ENCODE results near the gene DEDD. TPM values are rescaled to one million over a fixed set of nuclear protein-coding genes. Genes with fewer than 3 reads are reported as not detected.
A peak's percentile ranks its signal among the peaks of the same experiment; 100 is the strongest.

Gene DEDD, protein sequence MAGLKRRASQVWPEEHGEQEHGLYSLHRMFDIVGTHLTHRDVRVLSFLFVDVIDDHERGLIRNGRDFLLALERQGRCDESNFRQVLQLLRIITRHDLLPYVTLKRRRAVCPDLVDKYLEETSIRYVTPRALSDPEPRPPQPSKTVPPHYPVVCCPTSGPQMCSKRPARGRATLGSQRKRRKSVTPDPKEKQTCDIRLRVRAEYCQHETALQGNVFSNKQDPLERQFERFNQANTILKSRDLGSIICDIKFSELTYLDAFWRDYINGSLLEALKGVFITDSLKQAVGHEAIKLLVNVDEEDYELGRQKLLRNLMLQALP
- 35.5 and 43.8 TPM in 2 replicates for total RNA-seq

DNA sequence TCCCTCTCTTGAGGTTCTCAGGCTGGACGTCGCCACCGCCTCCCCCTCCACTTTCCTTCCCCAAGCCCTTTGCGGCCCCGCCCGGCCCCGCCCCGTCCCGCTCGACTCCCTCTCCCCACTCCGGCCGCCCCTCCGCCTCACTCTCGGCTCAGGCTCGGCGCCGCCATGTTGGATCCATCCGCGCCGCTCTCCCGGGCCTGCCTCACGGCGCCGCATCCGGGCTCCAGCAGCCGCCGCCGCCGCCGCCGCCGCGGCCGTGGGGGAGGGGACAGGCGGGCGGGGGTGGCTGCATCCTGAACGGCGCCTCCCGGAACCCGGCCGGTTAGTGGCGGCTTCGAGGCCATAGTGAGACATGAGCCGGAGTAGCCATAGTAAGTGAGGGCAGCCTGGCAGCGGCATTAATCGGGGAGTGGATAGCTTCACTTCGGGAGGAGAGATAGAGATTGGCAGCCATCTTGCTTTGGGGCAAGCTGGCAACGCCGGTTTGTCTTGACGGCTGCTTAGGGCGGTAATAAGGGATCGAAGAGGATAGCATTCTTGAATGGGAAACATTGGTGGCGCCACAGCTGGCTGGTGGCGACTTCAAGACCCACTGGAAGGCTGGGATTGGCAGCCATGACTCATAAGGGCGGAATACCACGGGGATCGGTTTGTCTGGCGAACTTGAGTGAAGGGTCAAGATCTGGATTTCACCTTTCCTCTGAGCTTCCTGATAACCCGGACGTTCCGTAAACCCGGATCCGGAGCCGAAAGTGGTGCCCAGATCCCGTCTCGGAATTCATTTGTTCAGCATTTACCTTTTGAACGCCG, at the start of gene DEDD:
Gene DEDD (minus strand): TSS at position 258 of the 810 bp plus-strand sequence. CDS start 8,205 bp downstream, outside the sequence.
- peak; percentile 87 for DNase-seq (ENCODE audit: extremely low read depth, low read depth, low spot score)

DNA sequence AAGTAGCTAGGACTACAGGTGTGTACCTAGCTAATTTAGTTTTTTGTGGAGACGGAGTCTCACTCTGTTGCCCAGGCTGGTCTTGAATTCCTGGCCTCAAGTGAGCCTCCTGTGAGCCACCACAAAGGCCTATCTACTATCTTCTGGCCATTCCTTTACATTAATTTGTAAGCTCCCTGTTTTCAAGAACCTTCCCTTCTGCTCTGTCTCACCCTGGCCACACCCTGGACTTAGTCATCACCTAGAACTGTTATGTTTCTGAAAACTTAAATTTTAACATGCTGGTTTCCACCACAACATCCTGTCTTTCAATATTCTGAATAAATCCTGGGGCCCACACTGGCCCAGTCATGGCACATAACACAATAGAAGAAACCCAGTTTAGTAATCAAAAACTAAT, 49.7 kb upstream of the DEDD start:
- no peak for DNase-seq (ENCODE audit: extremely low read depth, low read depth, low spot score)

DNA sequence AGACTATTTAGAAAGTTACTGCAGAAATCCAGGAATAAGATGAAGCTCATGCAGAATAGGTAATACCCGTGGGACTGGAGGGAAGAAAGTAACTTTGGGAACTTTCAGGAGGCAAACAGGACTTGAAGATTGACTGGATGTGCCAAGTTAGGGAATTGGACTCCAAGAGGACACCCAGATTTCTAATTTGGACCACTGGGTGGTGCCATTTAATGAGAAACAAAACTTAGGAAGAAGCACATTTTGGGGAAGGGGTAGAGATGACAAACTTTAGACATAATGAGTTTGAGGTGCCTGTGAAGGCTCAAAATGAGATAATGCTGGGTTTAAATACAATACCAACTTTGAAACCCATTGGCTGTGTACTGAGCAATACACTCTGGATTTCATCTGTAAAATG, 48.2 kb upstream of the DEDD start:
- DNase-seq (ENCODE audit: extremely low read depth, low read depth, low spot score): no peak

DNA sequence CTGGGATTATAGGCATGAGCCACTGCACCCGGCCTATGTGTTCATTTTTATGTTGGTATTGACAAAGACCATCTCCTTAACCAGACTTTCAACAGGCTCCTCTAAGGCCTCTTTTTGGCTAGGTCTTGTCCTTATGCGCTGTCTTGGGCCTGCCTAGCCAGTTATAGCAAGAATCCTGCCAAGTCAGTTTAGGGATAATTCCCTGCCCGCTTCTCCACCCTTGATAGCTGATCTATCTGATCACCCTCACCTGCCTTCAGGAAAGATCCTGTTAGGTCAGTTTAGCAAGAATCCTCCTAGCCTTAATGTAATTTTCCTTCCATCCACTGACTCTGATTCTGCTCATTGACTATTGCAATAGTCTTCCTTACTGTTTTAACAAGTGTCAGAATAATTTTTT, 47.2 kb upstream of the DEDD start:
- DNase-seq (ENCODE audit: extremely low read depth, low read depth, low spot score): no peak

DNA sequence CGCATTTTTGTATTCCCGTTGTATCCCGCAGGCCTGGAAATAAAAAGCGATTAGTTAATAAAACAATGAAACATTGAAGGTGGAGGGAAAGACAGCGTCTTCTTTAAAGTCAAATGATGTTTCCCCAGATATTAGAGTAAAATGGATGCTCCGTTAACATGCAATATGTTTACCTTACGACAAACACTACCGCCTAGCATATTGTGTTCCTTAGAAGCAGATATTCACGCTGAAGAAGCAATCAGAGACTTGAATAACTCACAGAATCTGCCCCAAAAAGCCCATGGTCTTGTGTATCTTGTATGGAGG, 45.4 kb upstream of the DEDD start:
- no peak for DNase-seq (ENCODE audit: extremely low read depth, low read depth, low spot score)

DNA sequence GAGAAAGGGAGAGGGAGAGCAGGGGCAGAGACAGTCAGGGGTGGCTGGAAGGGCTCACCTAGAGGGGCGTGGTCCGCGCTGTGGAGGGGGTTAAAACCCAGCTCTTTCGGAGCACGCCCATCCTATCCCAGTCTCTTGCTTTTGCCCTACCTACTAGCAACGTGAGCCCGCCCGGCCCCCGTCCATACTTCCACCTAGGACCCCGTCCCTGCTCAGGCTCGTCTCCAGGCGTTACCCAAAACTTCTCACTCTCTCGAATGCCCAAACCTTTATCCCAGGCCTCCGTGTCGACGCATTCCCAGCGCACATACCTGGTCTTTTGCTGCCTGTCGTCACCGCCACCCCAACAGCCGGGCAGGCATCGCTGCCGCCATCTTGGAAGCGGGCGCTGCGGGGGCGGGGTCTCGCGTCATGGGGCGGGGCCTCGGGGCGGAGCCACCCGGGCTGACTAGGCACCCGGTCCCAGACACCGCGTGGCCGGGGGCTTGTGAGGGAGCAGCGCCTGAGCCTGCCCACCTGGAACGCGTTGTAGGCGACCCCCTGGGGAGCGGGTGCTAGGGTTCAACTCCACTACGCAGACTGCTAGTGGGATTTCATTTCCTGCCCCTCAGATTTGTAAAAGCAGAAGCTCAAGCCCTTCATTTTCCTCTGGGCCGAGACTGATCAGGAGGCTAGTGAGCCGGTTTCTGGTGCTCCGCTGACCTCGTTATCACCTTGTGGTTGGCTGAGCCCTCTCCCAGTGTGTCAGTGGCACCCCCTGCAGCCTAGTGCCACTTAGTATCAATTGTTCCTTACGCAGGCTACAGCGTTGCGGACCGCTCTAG, 44.9 kb upstream of the DEDD start, which contains the start of gene B4GALT3:
Gene B4GALT3 (minus strand): TSS at position 396 of the 824 bp plus-strand sequence. CDS start 1,447 bp downstream, outside the sequence.
- no peak for DNase-seq (ENCODE audit: extremely low read depth, low read depth, low spot score)

DNA sequence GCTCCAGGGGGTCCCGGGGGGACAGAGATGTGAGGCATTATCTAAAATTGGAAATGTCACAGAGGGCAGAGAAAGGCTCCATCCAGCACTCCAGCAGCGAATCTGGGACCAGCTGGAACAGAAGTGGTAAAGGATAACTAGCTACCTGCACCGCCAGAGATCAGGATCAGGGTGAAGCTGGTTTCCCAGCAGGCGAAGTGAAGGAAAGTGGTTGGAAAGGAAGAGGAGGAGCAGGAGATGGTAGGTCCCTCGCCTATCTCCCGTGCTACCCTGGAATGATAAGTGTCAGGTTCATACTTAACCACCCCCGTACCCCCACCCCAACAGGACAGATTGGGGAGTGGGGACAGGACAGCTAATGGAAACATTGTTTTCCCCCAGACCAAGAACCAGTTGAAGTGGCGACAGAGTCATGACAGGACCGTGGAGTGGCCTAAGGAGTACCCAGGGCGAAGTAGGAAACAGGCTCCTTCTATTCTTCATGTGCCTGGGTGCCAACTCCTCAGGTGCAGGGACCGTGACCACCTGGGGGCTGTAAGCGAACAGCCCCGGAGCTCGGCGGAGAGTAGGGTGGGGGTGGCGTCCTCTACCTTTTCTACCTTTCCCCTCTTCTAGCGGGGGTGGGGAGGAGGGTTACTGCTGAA, 44.1 kb upstream of the DEDD start:
- DNase-seq (ENCODE audit: extremely low read depth, low read depth, low spot score): no peak

DNA sequence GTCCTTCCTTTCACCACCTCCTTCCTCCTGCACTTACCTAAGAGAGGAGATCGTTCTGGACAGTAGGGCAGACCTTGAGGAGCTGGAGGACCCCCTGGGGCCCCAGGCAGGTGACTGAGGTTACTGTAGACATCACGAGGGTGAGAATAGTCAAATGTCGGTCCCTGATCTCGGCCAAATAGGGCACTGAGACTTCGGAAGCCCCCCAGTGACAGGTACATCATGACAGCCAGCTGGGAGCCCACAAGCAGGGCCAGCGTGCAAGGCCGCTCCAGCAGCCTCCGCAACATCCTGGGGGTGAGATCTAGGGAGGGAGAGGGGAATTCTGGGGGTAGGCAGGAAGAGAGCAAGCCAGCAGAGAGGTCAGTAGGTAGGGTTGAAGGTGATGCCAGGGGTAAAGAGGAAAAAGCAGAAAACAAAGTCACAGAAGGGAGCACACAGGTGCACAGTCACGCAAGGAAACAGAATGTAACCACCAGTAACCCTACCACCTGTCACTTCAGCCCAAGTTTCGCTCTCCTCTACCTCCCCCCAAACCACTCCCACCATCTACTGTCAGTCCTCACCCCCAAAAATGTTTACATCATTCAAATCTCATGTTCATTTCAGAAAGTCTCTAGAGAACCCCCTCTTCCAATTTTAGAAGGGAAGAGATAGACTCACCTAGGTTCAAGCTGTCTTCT, 43.4 kb upstream of the DEDD start:
- no peak for DNase-seq (ENCODE audit: extremely low read depth, low read depth, low spot score)

DNA sequence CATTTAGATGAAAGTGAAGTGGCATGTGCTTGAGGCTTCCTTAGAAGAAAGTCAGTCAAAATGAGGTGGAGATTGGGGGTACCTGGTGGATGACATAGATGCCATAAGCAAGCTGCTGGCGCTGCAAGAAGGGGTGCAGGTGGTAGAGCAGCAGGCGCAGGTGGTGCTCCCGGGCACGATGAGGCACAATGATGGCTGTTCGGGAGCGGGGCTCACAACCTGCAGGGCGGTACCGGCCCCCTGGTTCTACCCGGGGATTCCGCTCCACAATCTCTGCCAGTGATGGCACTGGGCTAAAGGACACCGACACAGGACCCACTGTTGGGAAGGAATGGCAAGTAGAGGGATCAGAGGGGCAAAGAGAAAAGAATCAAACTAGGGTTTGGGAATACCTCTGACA, 42.4 kb upstream of the DEDD start:
- DNase-seq (ENCODE audit: extremely low read depth, low read depth, low spot score): no peak

DNA sequence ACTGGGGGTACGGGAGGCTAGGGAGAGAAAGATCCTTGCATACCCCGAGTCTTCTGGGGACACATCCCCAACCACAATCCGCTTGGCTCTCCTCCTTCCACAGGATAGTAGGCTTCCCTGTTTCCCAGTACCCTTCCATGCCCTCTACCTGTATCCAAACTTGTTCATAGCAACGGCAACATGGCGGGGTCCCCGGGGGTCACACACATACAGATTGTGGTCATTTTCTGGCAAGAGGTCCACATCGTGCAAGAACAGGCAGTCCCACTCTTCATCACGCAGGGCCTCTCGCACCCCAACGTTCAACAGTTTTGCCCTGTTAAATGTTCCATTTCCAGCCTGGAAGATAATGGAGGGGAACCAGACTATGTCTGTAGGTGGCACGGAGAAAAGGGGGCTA, 41.2 kb upstream of the DEDD start:
- DNase-seq (ENCODE audit: extremely low read depth, low read depth, low spot score): no peak

DNA sequence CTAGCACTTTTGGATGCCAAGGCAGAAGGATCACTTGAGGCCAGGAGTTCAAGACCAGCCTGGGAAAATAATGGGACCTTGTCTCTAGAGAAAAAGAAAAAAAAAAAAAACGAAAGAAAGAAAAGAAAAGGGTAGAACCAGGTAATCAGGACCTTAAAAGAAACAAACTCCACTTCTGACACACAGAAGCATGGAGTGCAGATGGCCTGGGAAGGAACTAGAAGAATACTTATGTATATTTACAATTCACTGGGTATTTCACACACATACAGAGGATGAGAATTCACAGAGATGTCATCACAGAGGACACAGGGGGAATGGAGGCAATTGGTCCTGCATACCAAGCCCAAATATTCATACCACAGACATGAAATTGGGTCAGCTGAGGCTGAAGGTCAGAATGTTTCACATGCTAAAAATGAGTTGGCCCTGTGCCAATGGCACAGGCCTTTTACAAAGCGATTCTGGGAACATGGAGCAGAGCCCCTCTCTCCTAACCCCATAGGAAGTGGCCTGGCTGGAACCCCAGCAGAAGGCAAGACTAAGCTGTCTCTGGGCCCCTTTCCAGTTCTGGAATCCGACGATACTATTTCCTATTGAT, 40.4 kb upstream of the DEDD start:
- DNase-seq (ENCODE audit: extremely low read depth, low read depth, low spot score): no peak

DNA sequence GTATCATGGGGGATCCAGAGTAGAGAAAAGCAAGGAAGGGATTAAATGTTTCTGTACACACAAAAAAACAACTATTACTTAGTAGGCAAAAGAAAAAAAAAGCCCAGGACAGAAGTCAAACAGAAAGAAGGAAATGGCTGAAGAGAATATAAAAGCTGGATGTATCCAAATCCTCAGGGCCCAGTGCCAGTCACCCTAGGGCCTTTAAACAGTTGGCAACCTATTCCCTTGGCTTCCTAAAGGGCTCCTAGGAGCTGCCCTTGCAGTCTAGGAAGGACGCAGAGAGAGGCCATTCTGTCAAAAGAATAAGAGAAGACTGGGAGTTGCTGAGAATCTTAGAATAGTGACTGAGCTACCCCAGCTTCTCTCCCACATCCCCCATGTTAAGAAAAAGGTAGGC, 39.9 kb upstream of the DEDD start:
- DNase-seq (ENCODE audit: extremely low read depth, low read depth, low spot score): no peak

DNA sequence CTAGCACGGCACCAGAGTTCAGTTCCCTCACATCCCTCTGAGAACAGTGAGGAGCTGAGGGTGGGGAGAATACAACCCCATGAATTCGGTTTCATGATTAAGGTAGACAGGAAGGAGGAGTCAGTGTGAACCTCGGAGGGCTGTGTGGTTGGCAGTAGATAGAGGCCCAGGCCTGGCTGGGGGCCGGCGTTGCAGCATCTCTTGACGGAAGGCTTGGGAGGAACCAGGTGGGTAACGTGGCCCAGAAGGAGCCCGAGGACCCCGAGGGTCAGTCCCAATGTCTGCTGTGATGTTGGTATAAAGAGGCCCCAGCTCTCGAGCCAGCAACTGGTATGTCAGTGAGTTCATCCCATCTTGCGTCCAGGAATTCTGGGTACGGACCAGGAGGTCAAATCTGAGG, 39.2 kb upstream of the DEDD start:
- no peak for DNase-seq (ENCODE audit: extremely low read depth, low read depth, low spot score)

DNA sequence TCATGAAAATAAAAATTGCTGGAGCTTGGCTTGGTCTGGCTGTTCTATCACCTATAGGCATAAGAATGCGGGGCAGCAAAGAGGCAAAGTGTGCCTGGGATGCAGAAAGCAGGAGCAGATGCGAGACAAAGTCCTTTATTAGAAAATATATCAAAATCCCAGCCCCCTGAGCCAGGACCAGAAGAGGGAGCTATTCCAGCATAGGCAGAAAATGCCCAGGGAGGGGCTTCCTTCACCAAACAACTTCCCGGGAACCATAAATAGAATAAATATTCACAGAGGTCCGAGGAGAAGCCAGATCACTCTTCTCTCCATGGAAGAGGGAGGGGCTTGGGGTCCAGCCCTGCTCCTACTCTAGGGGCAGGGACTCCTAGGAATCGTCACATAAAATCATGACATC, 38.7 kb upstream of the DEDD start:
- DNase-seq (ENCODE audit: extremely low read depth, low read depth, low spot score): no peak

DNA sequence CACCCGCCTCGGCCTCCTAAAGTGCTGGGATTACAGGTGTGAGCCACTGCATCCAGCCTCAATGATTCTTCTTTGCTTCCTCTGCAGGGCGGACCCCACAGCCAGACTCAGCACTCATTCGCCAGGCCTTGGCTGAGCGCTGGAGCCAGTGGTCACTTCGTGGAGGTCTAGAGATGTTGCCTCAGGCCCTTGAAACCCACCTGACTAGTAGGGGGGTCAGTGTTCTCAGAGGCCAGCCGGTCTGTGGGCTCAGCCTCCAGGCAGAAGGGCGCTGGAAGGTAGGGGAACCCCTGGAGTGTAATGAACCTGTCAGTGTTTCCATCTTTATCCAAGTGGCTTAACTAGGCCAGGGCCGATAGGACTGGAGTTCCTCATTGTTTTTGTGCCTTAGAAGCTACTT, 36.4 kb upstream of the DEDD start:
- no peak for DNase-seq (ENCODE audit: extremely low read depth, low read depth, low spot score)

DNA sequence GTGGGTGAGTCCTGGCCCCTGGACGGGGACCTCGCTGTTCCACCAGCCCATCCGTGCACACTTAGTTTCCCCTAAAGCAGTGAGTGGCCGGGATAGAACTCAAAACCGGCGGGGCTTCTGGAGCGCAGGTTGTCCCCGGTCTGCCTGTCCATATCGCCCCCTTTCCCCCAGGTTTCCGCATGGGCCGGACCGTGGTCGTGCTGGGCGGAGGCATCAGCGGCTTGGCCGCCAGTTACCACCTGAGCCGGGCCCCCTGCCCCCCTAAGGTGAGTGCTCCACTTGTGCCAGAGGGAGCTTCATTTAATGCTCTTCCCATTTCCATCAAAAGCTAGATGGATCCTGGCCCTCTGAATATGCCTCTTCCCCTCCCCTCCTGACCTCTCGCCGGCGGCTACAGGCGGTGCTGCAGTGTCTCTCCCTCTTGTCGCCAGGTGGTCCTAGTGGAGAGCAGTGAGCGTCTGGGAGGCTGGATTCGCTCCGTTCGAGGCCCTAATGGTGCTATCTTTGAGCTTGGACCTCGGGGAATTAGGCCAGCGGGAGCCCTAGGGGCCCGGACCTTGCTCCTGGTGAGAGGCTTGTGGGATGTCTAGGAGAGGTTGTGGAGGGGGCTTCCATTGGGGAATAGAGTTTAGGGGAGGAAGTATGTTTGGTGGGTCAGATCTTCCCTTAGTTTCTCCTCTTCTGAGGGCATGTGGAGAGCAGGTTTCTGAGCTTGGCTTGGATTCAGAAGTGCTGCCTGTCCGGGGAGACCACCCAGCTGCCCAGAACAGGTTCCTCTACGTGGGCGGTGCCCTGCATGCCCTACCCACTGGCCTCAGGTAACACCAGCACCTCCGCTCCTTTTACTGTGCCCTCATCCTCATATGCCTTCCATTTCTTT, 34.4 kb upstream of the DEDD start:
- DNase-seq (ENCODE audit: extremely low read depth, low read depth, low spot score): no peak

DNA sequence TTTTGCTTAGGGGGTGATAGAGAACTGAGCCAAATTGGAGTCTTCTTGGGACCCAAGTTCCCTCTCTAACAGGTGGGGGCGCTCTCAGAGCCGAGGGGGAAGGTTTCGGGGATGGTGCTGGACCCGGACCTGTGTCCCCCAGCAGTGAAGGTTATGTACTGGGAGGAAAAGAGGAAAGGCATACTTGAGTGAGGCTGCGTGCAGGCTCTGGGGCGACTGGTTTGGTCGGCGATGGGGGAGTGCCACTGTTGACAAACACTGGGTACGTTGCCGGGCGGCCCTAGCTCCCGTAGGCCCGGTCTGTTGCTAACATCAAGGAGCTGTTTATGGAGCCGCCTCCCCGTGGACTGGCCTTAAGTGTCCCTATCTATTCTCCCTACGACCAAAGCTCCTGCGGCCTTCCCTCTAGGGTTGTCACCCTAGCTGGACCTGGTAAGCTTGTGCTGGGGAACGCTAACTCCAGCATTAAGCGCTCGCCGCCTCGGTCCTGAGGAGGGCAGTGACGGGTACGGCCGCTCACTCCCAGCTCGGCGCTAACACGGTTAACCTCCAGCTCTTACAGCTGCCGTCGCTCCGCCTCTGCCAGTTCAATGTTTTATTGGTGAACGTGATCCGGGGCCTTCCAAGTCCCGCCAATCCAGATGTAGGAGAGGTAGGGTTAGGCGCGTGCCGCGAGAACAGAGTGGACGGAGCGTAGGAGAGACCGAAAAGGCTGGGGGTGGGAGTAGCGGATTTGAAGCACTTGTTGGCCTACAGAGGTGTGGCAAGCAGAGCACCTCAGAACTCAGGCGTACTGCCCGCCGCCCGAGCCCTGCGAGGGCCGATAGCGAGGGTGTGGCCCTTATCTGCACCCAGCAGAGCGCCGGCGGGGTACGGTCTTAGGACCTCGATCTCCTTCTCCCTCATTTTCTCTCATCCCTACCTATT, 33.5 kb upstream of the DEDD start, which contains the start of gene PPOX:
Gene PPOX (plus strand): TSS at position 685 of the 927 bp plus-strand sequence. CDS start 422 bp downstream, outside the sequence.
- DNase-seq (ENCODE audit: extremely low read depth, low read depth, low spot score): peak; percentile 91
